Smooth muscle cell (in vitro differentiated cells): ENCODE data around the gene NEK11. TPM values are rescaled to one million over a fixed set of nuclear protein-coding genes. Genes with fewer than 3 reads are reported as not detected.

Experiments
- DNase-seq: peaks from one replicate; lab custom pipeline; 2025; ENCODE audit not compliant: unreplicated experiment; lab: John Stamatoyannopoulos, UW
- H2AFZ ChIP-seq: fragments of 200-600 bp; sonication (generic); 2 replicates; pipeline ENCODE4 v1.6.0; 2016; ENCODE audit warnings: antibody characterized with exemption, low read depth, mild to moderate bottlenecking
- H3F3A ChIP-seq: fragments of 200-600 bp; sonication (generic); 2 replicates; pipeline ENCODE4 v1.6.0; 2017; ENCODE audit warnings: antibody characterized with exemption, low read depth
- H3K27ac ChIP-seq: fragments of 200-600 bp; sonication (generic); 2 replicates; pipeline ENCODE4 v1.5.1; 2016; ENCODE audit warnings: low read depth, mild to moderate bottlenecking
- H3K27me3 ChIP-seq: fragments of 200-600 bp; sonication (generic); 2 replicates; pipeline ENCODE4 v1.6.1; 2016; ENCODE audit warnings: low read depth, mild to moderate bottlenecking
- H3K36me3 ChIP-seq: fragments of 200-600 bp; sonication (generic); 2 replicates; pipeline ENCODE4 v1.5.1; 2016; ENCODE audit warnings: low read depth
- H3K4me1 ChIP-seq: fragments of 200-600 bp; sonication (generic); 2 replicates; pipeline ENCODE4 v1.5.1; 2016; ENCODE audit warnings: low read depth
- H3K4me2 ChIP-seq: fragments of 200-600 bp; sonication (generic); 2 replicates; pipeline ENCODE4 v1.6.0; 2016; ENCODE audit warnings: mild to moderate bottlenecking
- H3K4me3 ChIP-seq: fragments of 200-600 bp; sonication (generic); 2 replicates; pipeline ENCODE4 v1.5.1; 2016; ENCODE audit warnings: mild to moderate bottlenecking
- H3K79me2 ChIP-seq: fragments of 200-600 bp; sonication (generic); 2 replicates; pipeline ENCODE4 v1.6.0; 2016; ENCODE audit warnings: low read depth, mild to moderate bottlenecking
- H3K9ac ChIP-seq: fragments of 200-600 bp; sonication (generic); 2 replicates; pipeline ENCODE4 v1.6.0; 2016; ENCODE audit warnings: low read depth
- H3K9me3 ChIP-seq: fragments of 200-600 bp; sonication (generic); replicated peaks from 2 replicates; pipeline ENCODE4 v1.5.1; 2016; ENCODE audit warnings: low read depth
- H4K20me1 ChIP-seq: fragments of 200-600 bp; sonication (generic); 2 replicates; pipeline ENCODE4 v1.6.0; 2016; ENCODE audit warnings: low read depth
- CTCF ChIP-seq: fragments of 200-600 bp; sonication (generic); IDR thresholded peaks from 2 replicates; pipeline ENCODE4 v1.5.1; 2017; ENCODE audit warnings: borderline replicate concordance, mild to moderate bottlenecking, antibody characterized with exemption; ENCODE audit not compliant: insufficient read depth, poor library complexity, severe bottlenecking
- WGBS: methylation state at CpG from one replicate; pipeline ENCODE4 v1.1.7; 2016; ENCODE audit warnings: low lambda C conversion rate; 5-methylcytosine and 5-hydroxymethylcytosine counted together
- polyA plus RNA-seq: library from polyadenylated mRNA; unstranded; fragments of >200 nt; fragmentation: Nextera tagmentation; extraction: Ambion mirVana; gene quantifications from 2 replicates; pipeline ENCODE4 v1.2.1, GENCODE V29; 2016
- total RNA-seq: library from RNA; depleted of rRNA; stranded (reverse); fragments of >200 nt; gene quantifications from 2 replicates; pipeline ENCODE4 v1.2.3, GENCODE V29; 2014

The NEK11 gene
- total and polyA plus RNA-seq, 2 experiments from 2014 or later: 3.0 to 3.3 TPM

GRCh38 chr3:131361464-131362421 lies 335.1 kb downstream of the NEK11 start:
- no peaks in the 10 kb centered on the region for H3K4me1 ChIP-seq
- WGBS: 15% methylated on average over 64 of the region's 64 CpGs
- H3K79me2 ChIP-seq: no peaks in the 10 kb centered on the region
- no peaks in the 10 kb centered on the region for H3K36me3 ChIP-seq
- H3K4me3 ChIP-seq: peak overlapping the region; percentile 54
- H3K9ac ChIP-seq: no peak overlapping the region
- H3K27ac ChIP-seq: no peak overlapping the region
- no peaks in the 10 kb centered on the region for H3F3A ChIP-seq
- H2AFZ ChIP-seq: peak overlapping the region; percentile 75
- DNase-seq: no peak
- no peaks in the 10 kb centered on the region for H3K9me3 ChIP-seq
- H4K20me1 ChIP-seq: no peaks in the 10 kb centered on the region
- H3K4me2 ChIP-seq: peak overlapping the region; percentile 84
- no peaks in the 10 kb centered on the region for H3K27me3 ChIP-seq
- no peak for TF ChIP-seq CTCF

- H3K27me3 ChIP-seq: no peaks in the 10 kb centered on the region
- TF ChIP-seq CTCF: no peak
- H4K20me1 ChIP-seq: no peaks in the 10 kb centered on the region
- H2AFZ ChIP-seq: no peak overlapping the region
- H3K27ac ChIP-seq: no peak overlapping the region
- no peaks in the 10 kb centered on the region for H3K36me3 ChIP-seq
- H3K4me1 ChIP-seq: no peaks in the 10 kb centered on the region
- H3K79me2 ChIP-seq: no peaks in the 10 kb centered on the region
- no peak for DNase-seq
- no peak overlapping the region for H3K9ac ChIP-seq
- no peaks in the 10 kb centered on the region for H3K9me3 ChIP-seq
- no peak overlapping the region for H3K4me2 ChIP-seq
- no peak overlapping the region for H3K4me3 ChIP-seq
- WGBS: 92% methylated on average over 3 of the region's 3 CpGs
- H3F3A ChIP-seq: no peaks in the 10 kb centered on the region
These were observed 336.6 kb downstream of the NEK11 start for GRCh38 chr3:131363275-131363674.

GRCh38 chr3:131370935-131371687 lies 344.4 kb downstream of the NEK11 start:
- no peak overlapping the region for H2AFZ ChIP-seq
- no peaks in the 10 kb centered on the region for H3F3A ChIP-seq
- no peak overlapping the region for H3K9ac ChIP-seq
- H3K27ac ChIP-seq: no peak overlapping the region
- H3K36me3 ChIP-seq: no peaks in the 10 kb centered on the region
- TF ChIP-seq CTCF: no peak
- no peaks in the 10 kb centered on the region for H3K79me2 ChIP-seq
- no peak for DNase-seq
- H4K20me1 ChIP-seq: no peaks in the 10 kb centered on the region
- no peaks in the 10 kb centered on the region for H3K9me3 ChIP-seq
- H3K4me2 ChIP-seq: no peak overlapping the region
- no peak overlapping the region for H3K4me3 ChIP-seq
- 96% methylated on average over 10 of the region's 10 CpGs for WGBS
- no peaks in the 10 kb centered on the region for H3K4me1 ChIP-seq
- H3K27me3 ChIP-seq: no peaks in the 10 kb centered on the region
